ENCODE measurements around the gene AGBL4.

Gene AGBL4

DNA sequence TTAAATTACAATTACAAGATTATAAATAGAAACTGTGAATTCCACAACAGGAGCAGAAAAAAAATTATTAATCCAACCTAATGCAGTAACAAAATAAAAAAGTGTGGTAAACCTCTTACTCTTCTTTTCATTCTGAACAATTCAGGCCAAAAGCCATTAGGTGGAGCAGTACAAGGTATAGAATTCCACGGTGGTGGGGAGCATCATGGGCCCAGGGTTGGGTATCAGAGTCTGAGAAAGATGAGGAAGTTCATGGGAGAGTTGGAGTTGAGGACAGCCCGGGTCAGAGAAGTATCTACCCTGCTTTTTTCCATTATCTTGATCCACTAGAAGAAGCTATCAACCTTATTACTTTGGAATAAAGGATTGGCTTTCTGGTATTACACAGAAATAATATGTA, 586.9 kb downstream of the AGBL4 start:
- DNase-seq (ENCODE audit: insufficient read length, low spot score) (no peak), FAIRE-seq (no peak)
- no peak for TF ChIP-seq POLR2A (IDR thresholded peaks at IDR 0.05; ENCODE audit: low read depth, low read length)

DNA sequence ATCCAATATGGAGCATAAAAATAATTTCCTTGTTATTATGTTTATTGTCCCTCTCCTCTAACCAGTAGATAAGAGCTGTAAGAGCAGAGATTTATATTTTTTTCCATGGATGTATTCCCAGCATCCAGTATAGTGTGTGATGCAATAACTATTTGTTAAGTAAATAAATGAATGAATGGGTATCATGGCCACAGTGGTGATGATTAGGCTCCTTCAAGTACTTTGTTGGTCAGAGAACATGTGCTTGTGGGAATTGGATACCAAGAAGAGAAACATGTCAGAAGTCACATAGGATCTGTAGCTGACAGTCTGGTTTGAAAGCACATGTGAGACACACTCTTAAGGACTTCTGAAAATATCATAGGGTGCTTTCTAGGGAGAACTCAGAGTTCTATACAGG, 588.5 kb downstream of the AGBL4 start:
- no peak for TF ChIP-seq POLR2A (IDR thresholded peaks at IDR 0.05; ENCODE audit: low read depth, low read length)
- DNase-seq (ENCODE audit: insufficient read length, low spot score), result no peak
- no peak for FAIRE-seq

DNA sequence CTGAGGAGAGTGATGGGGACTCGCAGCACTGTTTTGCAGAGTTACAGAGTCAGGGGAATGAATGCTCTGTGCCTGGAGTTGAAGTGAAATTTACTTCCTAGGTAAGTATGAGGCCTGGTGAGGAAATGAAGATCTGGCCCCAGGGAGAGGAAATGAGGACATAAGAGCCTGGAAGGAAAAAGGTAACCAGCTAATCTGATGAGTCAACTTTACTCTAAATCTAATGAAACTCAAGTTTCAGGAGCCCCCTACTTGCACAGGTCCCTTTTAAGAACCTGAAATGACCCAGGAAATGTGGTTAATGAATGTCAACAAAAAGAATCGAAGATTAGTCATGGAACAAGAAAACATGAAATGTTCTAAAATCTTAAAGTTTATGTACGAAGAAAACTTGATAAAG, 599.0 kb downstream of the AGBL4 start:
- FAIRE-seq (no peak), DNase-seq (ENCODE audit: insufficient read length, low spot score) (no peak)
- TF ChIP-seq POLR2A (IDR thresholded peaks at IDR 0.05; ENCODE audit: low read depth, low read length), result no peak

DNA sequence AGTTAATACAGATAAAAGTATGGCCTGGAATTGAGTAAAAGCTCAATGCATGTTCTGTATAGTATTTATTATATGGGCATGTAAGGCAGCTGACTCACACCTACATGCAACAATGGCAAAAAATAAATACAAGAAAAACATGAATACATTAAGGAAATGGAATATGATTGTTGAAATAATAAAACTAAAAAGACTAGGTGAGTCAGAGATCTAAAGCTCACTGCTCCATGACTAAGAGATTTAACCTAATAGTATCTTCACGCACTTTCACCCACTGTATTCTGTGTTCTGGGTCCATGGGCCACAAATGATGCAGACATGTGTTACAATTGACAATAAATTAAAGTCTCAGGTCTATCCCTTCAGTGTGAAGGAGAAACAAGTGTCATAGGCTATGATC, 607.0 kb downstream of the AGBL4 start:
- no peak for TF ChIP-seq POLR2A (IDR thresholded peaks at IDR 0.05; ENCODE audit: low read depth, low read length)
- no peak for FAIRE-seq
- no peak for DNase-seq (ENCODE audit: insufficient read length, low spot score)

DNA sequence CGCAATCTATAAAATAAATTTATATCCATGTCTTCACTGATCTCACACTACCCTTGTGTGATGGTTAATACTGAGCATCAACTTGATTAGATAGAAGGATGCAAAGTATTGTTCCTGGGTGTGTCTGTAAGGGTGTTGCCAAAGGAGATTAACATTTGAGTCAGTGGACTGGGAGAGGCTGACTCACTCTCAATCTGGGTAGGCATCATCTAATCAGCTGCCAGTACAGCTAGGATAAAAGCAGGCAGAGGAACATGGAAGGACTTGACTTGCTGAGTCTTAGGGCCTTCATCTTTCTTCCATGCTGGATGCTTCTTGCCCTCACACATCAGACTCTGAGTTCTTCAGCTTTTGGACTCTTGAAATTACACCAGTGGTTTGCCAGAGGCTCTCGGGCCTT, 615.4 kb downstream of the AGBL4 start:
- TF ChIP-seq POLR2A (IDR thresholded peaks at IDR 0.05; ENCODE audit: low read depth, low read length), result no peak
- DNase-seq (ENCODE audit: insufficient read length, low spot score) (no peak), FAIRE-seq (no peak)

DNA sequence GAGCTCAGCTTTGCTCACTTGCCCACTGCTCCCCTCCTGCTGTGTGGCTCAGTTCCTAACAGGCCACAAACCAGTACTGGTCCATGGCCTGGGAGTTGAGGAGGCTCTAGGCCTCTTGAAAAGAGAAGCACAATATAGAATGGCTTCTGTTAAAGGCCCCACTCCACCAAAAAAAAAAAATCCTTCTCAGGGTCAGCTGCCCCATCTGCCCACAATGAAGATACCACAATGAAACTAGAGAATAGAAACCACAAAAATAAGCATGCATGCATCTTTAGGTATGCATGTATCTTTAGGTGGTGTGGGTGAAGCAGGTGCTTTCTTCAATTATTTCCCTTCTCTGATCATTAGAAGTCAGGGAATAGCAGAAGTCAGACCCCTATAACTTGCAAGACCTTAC, 626.7 kb downstream of the AGBL4 start:
- FAIRE-seq, result no peak
- DNase-seq (ENCODE audit: insufficient read length, low spot score), result no peak

DNA sequence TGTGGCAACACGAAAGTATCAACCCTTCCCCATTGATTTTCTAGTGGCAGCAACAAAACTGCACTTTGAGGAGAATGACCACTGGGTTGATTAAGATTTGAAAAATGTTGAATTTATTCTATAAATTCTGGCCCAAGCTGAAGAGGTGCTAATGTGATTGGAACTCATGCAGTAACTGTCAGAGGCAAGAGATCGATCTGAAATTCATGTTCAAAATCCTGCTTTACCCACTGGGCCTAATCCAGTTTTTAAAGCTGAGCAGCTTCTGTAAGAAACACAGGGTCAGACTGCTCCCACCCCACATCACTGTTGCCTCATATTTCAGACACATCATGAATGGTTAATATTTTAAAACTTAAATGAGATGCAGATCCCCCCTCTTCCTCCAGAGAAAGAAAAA, 629.6 kb downstream of the AGBL4 start:
- DNase-seq (ENCODE audit: insufficient read length, low spot score) (no peak), FAIRE-seq (no peak)
- TF ChIP-seq POLR2A (IDR thresholded peaks at IDR 0.05; ENCODE audit: low read depth, low read length), result no peak

More for the DNA sequence above, 626.7 kb downstream of the AGBL4 start:
- no peak for TF ChIP-seq POLR2A (IDR thresholded peaks at IDR 0.05; ENCODE audit: low read depth, low read length)

DNA sequence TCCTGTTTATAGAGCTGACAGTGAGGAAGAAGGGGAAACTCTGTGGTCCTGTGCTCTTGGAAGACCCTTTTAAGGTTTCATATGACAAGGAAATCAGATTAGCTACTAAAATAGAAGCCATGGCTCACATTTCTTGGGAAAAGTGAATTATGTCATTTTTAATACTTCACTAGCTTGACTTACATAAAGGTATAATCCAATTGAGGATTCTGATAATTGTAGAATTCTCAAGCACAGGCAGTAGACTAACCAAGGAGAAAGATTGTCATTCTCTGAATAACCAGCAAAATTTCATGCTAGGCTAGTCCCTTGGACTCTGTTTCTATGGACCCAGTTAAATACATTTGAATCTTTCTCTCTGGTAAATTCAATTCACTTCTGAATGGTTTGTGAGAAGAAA, 634.1 kb downstream of the AGBL4 start:
- no peak for TF ChIP-seq POLR2A (IDR thresholded peaks at IDR 0.05; ENCODE audit: low read depth, low read length)
- DNase-seq (ENCODE audit: insufficient read length, low spot score) (no peak), FAIRE-seq (no peak)

DNA sequence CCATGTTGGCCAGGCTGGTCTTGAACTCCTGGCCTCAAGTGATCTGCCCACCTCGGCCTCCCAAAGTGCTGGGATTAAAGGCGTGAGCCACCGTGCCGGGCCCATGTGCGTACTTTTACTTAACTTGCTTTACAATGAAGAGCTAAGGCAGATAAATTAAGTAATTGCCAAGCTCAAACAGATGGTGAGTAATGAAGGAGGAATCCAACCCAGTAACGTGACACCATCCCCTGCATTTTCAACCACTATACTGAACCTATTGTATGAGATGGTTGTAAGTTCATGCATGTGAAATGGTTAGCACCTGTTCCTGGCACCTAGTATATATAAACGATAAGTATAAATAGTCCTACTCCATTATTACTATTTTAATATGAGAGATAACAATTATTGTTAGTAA, 659.1 kb downstream of the AGBL4 start:
- FAIRE-seq (no peak), DNase-seq (ENCODE audit: insufficient read length, low spot score) (no peak)
- no peak for TF ChIP-seq POLR2A (IDR thresholded peaks at IDR 0.05; ENCODE audit: low read depth, low read length)

DNA sequence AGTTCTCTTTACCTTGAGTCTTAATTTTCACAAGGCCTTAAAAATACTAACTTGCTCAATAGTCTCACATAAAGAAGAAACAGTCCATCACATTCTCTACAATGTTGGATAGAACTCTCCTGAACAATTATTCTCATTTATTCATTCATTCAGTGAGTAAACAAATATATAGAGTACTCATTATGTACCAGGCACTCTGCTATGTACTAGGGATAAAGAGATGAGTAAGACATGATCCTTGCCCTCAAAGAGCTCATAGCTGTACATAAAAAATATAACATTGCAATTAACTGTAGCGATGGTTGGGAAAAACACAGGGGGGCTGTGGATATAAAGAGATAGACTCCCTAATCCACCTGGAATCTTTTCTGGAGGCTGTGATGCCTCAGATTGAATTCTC, 660.1 kb downstream of the AGBL4 start:
- TF ChIP-seq POLR2A (IDR thresholded peaks at IDR 0.05; ENCODE audit: low read depth, low read length), result no peak
- FAIRE-seq, result no peak
- no peak for DNase-seq (ENCODE audit: insufficient read length, low spot score)

DNA sequence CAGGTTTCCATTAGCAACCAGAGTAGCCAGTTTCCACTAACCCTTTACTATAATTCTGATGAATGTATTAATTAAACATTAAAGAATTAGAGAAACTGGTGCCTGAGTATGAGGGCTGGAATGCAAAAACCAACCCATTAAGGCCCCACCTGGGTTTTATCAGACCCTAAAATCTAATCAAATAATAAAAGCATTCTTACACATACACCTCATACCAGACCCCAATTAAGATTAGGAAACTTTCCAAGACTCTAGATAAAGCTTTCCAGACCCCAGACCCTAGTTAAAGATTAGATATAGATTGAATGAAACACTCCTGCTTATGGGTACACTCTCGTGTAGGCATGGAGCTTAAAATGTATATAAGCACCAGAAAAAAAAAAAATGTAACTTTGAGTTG, 665.7 kb downstream of the AGBL4 start:
- FAIRE-seq (no peak), DNase-seq (ENCODE audit: insufficient read length, low spot score) (no peak)
- TF ChIP-seq POLR2A (IDR thresholded peaks at IDR 0.05; ENCODE audit: low read depth, low read length), result no peak

DNA sequence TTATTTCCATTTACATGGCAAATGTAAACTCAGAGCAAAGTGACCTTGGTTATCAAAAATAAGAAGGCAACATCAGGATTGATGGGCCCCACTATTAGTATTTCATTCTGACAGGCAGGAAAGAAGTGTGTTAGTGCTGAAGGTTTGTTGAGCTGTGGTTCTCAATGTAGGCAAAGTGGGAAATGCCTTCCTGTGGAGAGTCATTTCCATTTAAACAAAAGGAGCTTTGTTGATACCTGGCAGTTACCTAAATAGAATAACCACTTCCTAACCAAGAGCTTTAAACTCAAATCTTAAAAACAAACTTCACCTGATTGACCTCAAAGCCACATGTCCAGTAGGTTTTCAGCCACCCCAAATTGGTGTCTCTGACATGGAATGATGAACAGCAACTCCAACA, 667.2 kb downstream of the AGBL4 start:
- DNase-seq (ENCODE audit: insufficient read length, low spot score), result no peak
- no peak for TF ChIP-seq POLR2A (IDR thresholded peaks at IDR 0.05; ENCODE audit: low read depth, low read length)
- FAIRE-seq, result no peak

DNA sequence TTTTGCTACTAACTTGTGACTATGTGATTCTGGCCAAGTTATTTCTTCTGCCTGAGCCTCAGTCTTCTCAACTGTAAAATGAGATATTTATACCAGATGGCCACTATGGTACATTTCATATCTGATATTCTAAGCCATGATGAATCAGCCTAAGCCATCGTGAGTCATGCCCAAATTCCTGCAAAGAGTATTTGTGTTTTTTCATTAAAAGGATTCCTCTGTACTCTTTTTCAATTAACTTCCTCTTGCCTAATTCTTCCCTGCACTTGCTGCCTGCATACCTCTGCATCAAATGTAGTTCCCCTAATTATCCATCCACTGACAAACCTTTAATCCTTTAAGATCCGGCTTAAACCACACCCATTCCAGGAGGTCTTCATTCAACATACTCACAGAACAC, 672.0 kb downstream of the AGBL4 start:
- FAIRE-seq (no peak), DNase-seq (ENCODE audit: insufficient read length, low spot score) (no peak)
- no peak for TF ChIP-seq POLR2A (IDR thresholded peaks at IDR 0.05; ENCODE audit: low read depth, low read length)

DNA sequence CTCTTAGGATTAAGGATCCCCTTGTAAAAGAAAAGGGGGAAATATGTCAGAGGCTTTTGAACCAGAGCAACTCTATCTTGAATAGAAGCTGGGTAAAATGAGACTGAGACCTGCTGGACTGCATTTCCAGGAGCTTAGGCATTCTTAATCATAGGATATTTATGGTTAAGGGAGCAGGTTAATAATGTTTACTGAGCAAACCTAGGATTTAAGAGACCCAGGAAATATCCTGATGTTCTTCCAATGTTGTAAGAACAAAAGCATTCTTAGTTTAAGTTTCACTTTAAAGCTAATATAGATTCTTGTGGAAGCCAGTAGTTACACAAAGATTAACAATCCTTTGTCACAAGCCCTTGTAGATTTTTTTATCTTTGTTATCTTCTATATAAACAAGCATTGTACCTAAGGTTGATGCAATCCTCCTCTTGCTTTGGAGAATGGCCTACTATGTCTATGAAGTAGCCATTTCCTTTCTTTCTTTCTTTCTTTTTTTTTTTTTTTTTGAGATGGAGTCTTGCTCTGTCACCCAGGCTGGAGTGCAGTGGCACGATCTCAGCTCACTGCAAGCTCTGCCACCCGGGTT, 676.9 kb downstream of the AGBL4 start:
- TF ChIP-seq POLR2A (IDR thresholded peaks at IDR 0.05; ENCODE audit: low read depth, low read length), result no peak
- DNase-seq (ENCODE audit: insufficient read length, low spot score) (no peak), FAIRE-seq (no peak)

DNA sequence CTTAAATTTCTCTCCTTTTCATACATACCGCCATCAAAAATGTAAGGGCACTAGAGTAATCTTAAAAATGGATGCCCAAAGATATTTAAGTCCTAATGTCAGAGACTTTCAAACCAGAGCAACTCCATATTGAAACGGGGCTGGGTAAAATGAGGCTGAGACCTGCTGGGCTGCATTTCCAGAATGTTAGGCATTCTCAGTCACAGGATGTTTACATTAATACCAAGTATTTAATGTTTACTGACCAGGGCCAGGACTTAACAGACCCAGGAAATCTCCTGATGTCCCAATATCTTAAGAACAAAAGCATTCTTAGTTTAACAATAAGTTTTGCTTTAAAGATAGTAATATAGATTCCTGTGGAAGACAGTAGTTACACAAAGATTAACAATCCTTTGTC, 683.2 kb downstream of the AGBL4 start:
- no peak for DNase-seq (ENCODE audit: insufficient read length, low spot score)
- FAIRE-seq, result no peak
- no peak for TF ChIP-seq POLR2A (IDR thresholded peaks at IDR 0.05; ENCODE audit: low read depth, low read length)

DNA sequence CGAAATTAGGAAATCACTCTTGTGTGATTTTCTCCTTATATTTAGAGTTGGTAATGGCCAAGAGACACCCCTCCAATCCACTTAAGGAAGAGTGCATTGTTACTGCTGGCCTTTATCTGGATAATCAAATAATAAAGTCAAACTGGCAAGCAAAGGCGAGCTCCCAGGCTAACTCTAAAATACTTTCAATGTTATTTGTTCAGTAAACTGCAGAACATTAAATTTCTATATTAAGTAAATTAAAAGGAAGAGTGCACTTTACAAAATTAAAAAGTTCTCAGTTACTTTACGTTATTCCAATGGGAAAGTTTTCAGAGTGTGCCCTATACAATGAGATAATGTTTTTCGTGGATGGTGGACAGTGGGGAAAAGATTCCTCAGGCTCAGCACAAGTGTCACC, 684.7 kb downstream of the AGBL4 start:
- TF ChIP-seq POLR2A (IDR thresholded peaks at IDR 0.05; ENCODE audit: low read depth, low read length), result no peak

More for the DNA sequence above, 684.7 kb downstream of the AGBL4 start:
- FAIRE-seq (no peak), DNase-seq (ENCODE audit: insufficient read length, low spot score) (no peak)

Measured in H54 (cell line).